Activated T-cell treated with anti-CD3 and anti-CD28 coated beads for 24 hours (primary cell): ENCODE measurements around the gene LSM4.
"Not testable (repeated sequence)": the region's sequence is repeated elsewhere in the genome, so short reads cannot be mapped to it uniquely, and the experiment has no call there.

Experiments used
- DNase-seq: peaks from one replicate; pipeline ENCODE4 v3.0.0-alpha.2; 2020; ENCODE audit warnings: low read depth

LSM4 gene

GRCh38 chr19:18322759-18323460 is at the start of gene LSM4:
TSS of gene LSM4 (minus strand) at chr19:18323076. CDS start at chr19:18323020, 56 bp downstream.
- peak; percentile 99 for DNase-seq

- DNase-seq, result no peak
These were observed 45.8 kb upstream of the LSM4 start for GRCh38 chr19:18368504-18369222.

GRCh38 chr19:18366021-18366435 is 43.2 kb upstream of the LSM4 start:
- no peak for DNase-seq

GRCh38 chr19:18364826-18365528 is 42.1 kb upstream of the LSM4 start:
- DNase-seq, result no peak

DNA sequence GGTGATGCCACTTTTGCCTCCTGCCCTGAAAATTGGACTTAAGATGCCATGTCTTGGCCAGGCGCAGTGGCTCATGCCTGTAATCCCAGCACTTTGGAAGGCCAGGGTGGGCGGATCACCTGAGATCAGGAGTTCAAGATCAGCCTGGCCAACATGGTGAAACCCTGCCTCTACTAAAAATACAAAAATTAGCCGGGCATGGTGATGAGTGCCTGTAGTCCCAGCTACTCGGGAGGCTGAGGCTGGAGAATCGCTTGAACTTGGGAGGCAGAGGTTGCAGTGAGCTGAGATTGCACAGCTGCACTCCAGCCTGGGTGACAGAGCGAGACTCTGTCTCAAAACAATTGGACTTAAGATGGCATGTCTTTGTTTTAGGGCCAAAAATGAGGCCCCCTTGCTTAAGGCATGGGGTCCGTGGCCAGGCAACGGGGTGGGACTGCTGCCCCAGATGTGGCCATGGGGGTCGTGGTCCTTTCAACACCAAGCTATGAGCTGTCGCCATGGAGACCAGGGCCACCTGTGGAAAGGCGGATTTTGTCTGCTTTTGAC is 41.5 kb upstream of the LSM4 start:
- not testable (repeated sequence) for DNase-seq

GRCh38 chr19:18363787-18364186 is 40.9 kb upstream of the LSM4 start:
- no peak for DNase-seq

- DNase-seq, result no peak
These were observed 40.2 kb upstream of the LSM4 start for GRCh38 chr19:18362934-18363542.

GRCh38 chr19:18361646-18362045 is 38.8 kb upstream of the LSM4 start:
- no peak for DNase-seq

DNA sequence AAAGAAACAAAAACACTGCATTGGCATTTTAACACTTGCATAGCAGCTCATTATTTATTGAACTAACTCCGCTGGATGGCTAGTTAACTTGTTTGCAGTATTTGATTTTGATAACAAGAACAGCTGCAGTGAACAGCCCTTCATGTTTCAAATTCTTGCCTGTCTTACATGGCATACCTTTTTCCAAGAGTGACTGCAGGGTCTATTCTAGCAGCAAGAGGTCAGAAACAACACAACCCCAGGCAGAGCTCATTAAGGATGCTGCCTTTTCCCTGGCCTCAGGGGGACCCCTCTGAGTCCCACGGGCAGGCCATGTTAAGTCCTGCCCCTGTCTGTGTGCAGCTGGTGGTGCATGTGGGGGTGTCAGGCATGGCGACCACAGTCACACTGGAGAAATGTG is 34.2 kb upstream of the LSM4 start:
- DNase-seq, result no peak

DNA sequence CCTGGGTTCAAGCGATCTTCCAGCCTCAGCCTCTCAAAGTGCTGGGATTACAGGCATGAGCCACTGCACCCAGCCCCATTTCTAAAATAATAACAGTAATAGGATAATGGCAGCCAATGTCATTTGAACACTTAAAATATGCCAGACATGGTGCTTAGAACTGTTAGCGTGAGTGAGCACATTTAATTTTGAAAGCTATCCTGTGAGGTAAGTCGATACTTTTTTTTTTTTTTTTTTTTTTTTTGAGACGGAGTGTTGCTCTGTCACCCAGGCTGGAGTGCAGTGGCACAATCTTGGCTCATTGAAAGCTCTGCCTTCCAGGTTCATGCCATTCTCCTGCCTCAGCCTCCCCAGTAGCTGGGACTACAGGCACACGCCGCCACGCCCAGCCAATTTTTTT is 31.9 kb upstream of the LSM4 start:
- DNase-seq, result not testable (repeated sequence)

DNA sequence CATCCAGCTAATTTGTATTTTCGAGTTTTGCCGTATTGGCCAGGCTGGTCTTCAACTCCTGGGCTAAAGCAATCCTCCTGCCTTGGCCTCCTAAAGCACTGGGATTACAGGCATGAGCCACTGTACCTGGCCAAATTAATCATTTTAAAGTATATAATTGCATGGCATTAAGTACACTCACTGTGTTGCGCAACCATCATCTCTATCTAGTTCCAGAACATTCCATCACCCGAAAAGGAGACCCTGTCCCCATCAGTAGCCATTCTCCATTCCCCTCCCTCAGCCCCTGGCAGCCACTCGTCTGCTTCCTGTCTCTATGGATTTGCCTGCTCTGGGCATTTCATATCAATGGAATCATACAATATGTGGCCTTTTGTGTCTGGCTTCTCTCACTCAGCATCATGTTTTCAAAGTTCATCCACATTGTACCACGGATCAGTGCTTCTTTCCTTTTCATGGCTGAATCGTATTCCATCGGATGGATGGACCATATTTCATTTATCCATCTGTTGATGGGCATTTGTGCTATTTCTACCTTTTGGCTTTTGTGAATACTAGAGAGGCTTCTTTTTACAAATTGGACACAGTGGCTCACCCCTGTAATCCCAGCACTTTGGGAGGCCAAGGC is 30.6 kb upstream of the LSM4 start:
- no peak for DNase-seq

DNA sequence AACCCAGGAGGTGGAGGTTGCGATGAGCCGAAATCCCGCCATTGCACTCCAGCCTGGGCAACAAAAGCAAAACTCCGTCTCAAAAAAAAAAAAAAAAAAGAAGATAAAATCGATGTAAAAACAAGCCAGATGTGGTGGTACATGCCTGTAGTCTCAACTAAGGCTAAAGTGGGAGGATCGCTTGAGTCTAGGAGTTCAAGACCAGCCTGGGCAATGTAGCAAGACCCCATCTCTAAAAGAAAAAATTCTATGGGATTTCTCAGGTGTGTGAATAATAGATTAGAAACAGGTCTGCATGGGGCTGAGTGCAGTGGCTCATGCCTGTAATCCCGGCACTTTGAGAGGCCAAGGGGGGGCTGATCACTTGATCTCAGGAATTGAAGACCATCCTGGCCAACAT is 28.7 kb upstream of the LSM4 start:
- no peak for DNase-seq

DNA sequence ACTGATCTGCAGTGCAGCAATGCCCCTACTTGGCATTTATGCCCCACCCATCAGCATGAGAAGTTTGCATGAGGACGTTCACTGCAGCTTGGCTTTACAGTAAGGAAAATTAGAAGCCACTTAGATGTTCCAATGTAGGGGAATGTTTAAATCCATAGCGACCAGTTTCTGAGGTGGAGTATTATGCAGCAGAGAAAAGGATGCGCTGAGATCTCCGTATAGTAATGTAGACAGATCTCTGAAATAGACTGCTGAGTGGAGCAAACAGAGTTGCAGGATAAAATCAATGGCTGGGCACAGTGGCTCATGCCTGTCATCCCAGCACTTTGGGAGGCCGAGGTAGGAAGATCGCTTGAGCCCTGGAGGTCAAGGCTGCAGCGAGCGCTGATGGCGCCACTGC is 27.6 kb upstream of the LSM4 start:
- no peak for DNase-seq

DNA sequence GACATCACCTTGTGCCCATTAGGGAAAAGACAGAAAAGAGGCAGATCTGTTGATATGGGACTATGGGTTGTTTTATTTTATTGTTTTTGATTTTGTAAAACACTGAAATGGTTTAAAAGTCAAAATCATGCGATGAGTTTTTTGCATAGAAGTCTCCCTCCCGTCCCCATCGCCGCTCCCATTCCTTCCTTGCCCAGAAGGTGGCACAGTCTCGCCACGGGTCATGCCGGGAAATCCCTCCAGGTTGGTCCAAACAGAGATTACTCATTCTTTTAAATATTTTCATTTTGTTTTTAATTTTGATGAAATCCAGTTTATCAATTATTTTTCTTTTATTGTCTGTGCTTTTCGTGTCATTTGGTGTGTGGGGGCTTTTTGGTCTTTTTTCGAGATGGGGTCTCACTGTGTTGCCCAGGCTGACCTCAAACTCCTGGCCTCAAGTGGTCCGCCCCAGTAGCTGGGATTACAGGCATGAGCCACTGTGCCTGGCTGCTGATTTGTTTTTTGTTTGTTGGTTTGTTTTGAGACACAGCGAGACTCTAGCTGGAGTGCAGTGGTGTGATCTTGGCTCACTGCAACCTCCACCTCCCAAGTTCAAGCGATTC is 26.8 kb upstream of the LSM4 start:
- DNase-seq, result no peak

DNA sequence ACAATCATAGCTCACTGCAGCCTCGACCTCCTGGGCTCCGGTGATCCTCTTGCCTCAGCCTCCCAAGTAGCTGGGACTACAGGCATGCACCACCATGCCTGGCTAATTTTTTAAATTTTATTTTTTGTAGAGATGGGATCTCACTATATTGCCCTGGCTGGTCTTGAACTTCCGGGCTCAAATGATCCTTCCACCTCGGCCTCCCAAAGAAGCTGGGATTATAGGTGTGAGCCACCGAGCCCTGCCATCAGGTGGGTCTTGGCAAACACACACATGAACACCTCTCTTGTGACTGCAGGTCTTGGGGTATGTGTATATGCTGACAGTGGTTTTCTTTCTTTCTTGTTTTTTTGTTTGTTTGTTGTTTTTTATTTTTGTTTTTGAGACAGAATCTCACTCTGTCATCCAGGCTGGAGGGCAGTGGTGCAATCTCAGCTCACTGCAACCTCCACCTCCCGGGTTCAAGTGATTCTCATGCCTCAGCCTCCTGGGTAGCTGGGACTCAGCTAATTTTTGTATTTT is 26.0 kb upstream of the LSM4 start:
- not testable (repeated sequence) for DNase-seq

- DNase-seq, result no peak
These were observed 25.3 kb upstream of the LSM4 start for GRCh38 chr19:18348171-18348570.

DNA sequence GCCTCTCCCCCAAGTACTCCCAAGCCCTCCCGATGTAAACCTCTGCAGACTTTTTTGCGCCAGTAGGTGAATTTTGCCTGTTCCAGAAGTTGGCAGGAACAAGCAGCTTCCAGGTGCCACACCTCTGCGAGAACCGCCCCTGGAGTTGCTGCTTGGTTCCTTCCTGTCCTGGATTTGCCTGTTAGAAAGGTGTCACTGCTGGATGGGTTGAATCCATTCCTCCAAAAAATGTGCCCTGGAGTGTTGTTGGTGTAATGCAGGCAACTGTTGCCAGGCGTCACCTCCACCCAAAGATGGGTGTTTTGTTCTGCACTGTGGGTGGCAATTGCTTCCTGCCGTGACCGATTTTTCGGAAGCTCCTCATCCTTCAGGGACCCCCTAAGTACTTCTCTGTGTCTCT is 23.2 kb upstream of the LSM4 start:
- no peak for DNase-seq

GRCh38 chr19:18345296-18345695 is 22.4 kb upstream of the LSM4 start:
- DNase-seq, result no peak

- no peak for DNase-seq
These were observed 21.7 kb upstream of the LSM4 start for GRCh38 chr19:18344582-18344950.

GRCh38 chr19:18342090-18342632 is 19.3 kb upstream of the LSM4 start:
- DNase-seq, result no peak
